H1 (cell line): Measurements from ENCODE around the gene TCFL5. TPM values are rescaled to one million over a fixed set of nuclear protein-coding genes. Genes with fewer than 3 reads are reported as not detected.
"Not testable (repeated sequence)": the region's sequence is repeated elsewhere in the genome, so short reads cannot be mapped to it uniquely, and the experiment has no call there.

Experiments used
- CTCF ChIA-PET: fragments of 300-600 bp; sonication (Branson Sonifier 250); formaldehyde crosslinking; loops from one replicate; lab custom pipeline; 2021; ENCODE audit not compliant: partially characterized antibody; lab: Charles Lee
- POLR2A ChIA-PET: fragments of 300-600 bp; sonication (Branson Sonifier 250); formaldehyde crosslinking; loops from one replicate; lab custom pipeline; 2021; ENCODE audit warnings: inconsistent platforms; ENCODE audit not compliant: partially characterized antibody; lab: Charles Lee
- DNase-seq, 2 experiments: peaks; one replicate each; pipeline versions ENCODE4 v3.0.0 to v3.0.0-alpha.2; 2010 to 2022; ENCODE audit warnings: low spot score in 2 of 2, low read depth in 1 of 2, mixed read lengths in 1 of 2
- FAIRE-seq: peaks from 2 replicates; lab custom pipeline; 2011; peaks lifted over from hg19 to GRCh38; lab: Jason Lieb, UNC
- H2AFZ ChIP-seq: 2 replicates; pipeline ENCODE4 v1.8.1; 2012; ENCODE audit warnings: low read length, inconsistent platforms
- H2AK5ac ChIP-seq: 2 replicates; pipeline ENCODE4 v1.6.1; 2013; ENCODE audit warnings: low read depth, low read length
- H2BK120ac ChIP-seq: replicated peaks from 2 replicates; pipeline ENCODE3; 2013; ENCODE audit warnings: low read depth, low read length, inconsistent platforms
- H2BK12ac ChIP-seq: 2 replicates; pipeline ENCODE4 v1.6.1; 2013; ENCODE audit warnings: low read depth, low read length
- H2BK15ac ChIP-seq: 2 replicates; pipeline ENCODE4 v1.6.1; 2013; ENCODE audit warnings: low read length
- H2BK20ac ChIP-seq: 2 replicates; pipeline ENCODE4 v1.6.1; 2013; ENCODE audit warnings: low read length
- H2BK5ac ChIP-seq: 2 replicates; pipeline ENCODE4 v1.6.1; 2013; ENCODE audit warnings: low read depth, low read length
- H3K14ac ChIP-seq: 2 replicates; pipeline ENCODE4 v1.6.1; 2013; ENCODE audit warnings: inconsistent platforms; ENCODE audit not compliant: insufficient read length
- H3K18ac ChIP-seq: 2 replicates; pipeline ENCODE4 v1.6.1; 2013; ENCODE audit warnings: low read length; ENCODE audit errors: extremely low read depth
- H3K23ac ChIP-seq: 2 replicates; pipeline ENCODE4 v1.6.1; 2013; ENCODE audit warnings: inconsistent platforms; ENCODE audit not compliant: insufficient read length
- H3K23me2 ChIP-seq: 2 replicates; pipeline ENCODE4 v1.6.1; 2013; ENCODE audit warnings: low read depth, low read length
- H3K27ac ChIP-seq: 2 replicates; pipeline ENCODE4 v1.6.1; 2011; ENCODE audit warnings: low read depth, low read length, inconsistent platforms
- H3K27me3 ChIP-seq, 4 experiments: replicated peaks in 1 of 4; 1 replicate in 1 of 4; 2 replicates in 3 of 4; pipeline versions ENCODE4 v1.6.1 to v1.8.1; 2011 to 2013; ENCODE audit warnings: low read length in 3 of 4, mild to moderate bottlenecking in 3 of 4, inconsistent platforms in 2 of 4, mixed read lengths in 2 of 4, moderate library complexity in 1 of 4; ENCODE audit not compliant: control insufficient read depth in 3 of 4, insufficient read depth in 3 of 4; ENCODE audit errors: extremely low read depth in 1 of 4
- H3K36me3 ChIP-seq, 4 experiments: 2 replicates each; pipeline versions ENCODE4 v1.6.1 to v1.8.1; 2011 to 2013; ENCODE audit warnings: mild to moderate bottlenecking in 4 of 4, low read length in 3 of 4, moderate library complexity in 2 of 4, control low read depth in 1 of 4, inconsistent platforms in 1 of 4; ENCODE audit not compliant: insufficient read depth in 4 of 4, control insufficient read depth in 2 of 4
- H3K4ac ChIP-seq: replicated peaks from 2 replicates; pipeline ENCODE3; 2013; ENCODE audit warnings: low read length, low read depth, mixed read lengths, inconsistent platforms; ENCODE audit not compliant: insufficient read length
- H3K4me1 ChIP-seq, 4 experiments: replicated peaks in 1 of 4; 1 replicate in 1 of 4; 2 replicates in 3 of 4; pipeline versions ENCODE4 v1.6.1 to v1.8.1; 2011 to 2013; ENCODE audit warnings: low read length in 3 of 4, inconsistent platforms in 2 of 4, mixed read lengths in 1 of 4; ENCODE audit not compliant: insufficient read depth in 4 of 4, control insufficient read depth in 3 of 4
- H3K4me2 ChIP-seq, 2 experiments: 2 replicates each; pipeline versions ENCODE4 v1.6.1 to v1.8.1; 2011 to 2013; ENCODE audit warnings: low read depth in 2 of 2, low read length in 2 of 2, control low read depth in 1 of 2, inconsistent platforms in 1 of 2, mild to moderate bottlenecking in 1 of 2; ENCODE audit not compliant: insufficient read depth in 1 of 2
- H3K4me3 ChIP-seq, 4 experiments: fragments of 200-600, 300-600 bp in 1 of 4; sonication (generic), shearing (Covaris generic), sonication (Bioruptor Twin) in 1 of 4; 2 replicates each; pipeline versions ENCODE4 v1.5.1 to v1.8.1; 2011 to 2016; ENCODE audit warnings: low read length in 4 of 4, low read depth in 3 of 4, control low read depth in 2 of 4, inconsistent platforms in 2 of 4, mild to moderate bottlenecking in 2 of 4, mixed read lengths in 1 of 4, moderate library complexity in 1 of 4; ENCODE audit not compliant: insufficient read depth in 2 of 4; ENCODE audit errors: extremely low read depth in 1 of 4
- H3K56ac ChIP-seq: replicated peaks from 2 replicates; pipeline ENCODE3; 2013; ENCODE audit warnings: low read depth, mild to moderate bottlenecking, mixed read lengths, low read length, inconsistent platforms; ENCODE audit not compliant: insufficient read length
- H3K79me1 ChIP-seq: 2 replicates; pipeline ENCODE4 v1.6.1; 2013; ENCODE audit warnings: low read depth, low read length, control low read depth
- H3K79me2 ChIP-seq, 2 experiments: 2 replicates each; pipeline versions ENCODE4 v1.6.1 to v1.8.1; 2012 to 2013; ENCODE audit warnings: low read length in 2 of 2, mild to moderate bottlenecking in 2 of 2, inconsistent platforms in 1 of 2; ENCODE audit not compliant: insufficient read depth in 2 of 2, control insufficient read depth in 1 of 2
- H3K9ac ChIP-seq, 4 experiments: replicated peaks in 1 of 4; 1 replicate in 1 of 4; 2 replicates in 3 of 4; pipeline versions ENCODE4 v1.6.1 to v1.8.1; 2011 to 2013; ENCODE audit warnings: low read depth in 3 of 4, low read length in 3 of 4, control low read depth in 2 of 4, mild to moderate bottlenecking in 2 of 4, moderate library complexity in 2 of 4, inconsistent platforms in 1 of 4; ENCODE audit errors: extremely low read depth in 1 of 4
- H3K9me3 ChIP-seq, 2 experiments: 2 replicates each; pipeline versions ENCODE4 v1.6.1 to v1.8.1; 2012 to 2013; ENCODE audit warnings: mild to moderate bottlenecking in 2 of 2, moderate library complexity in 2 of 2, control low read depth in 1 of 2, inconsistent platforms in 1 of 2, low read depth in 1 of 2, low read length in 1 of 2, mixed read lengths in 1 of 2; ENCODE audit not compliant: insufficient read depth in 2 of 2
- H4K20me1 ChIP-seq, 2 experiments: replicated peaks in 1 of 2; 2 replicates each; pipeline versions ENCODE3 to v1.8.1; 2011 to 2013; ENCODE audit warnings: inconsistent platforms in 2 of 2, low read length in 2 of 2, mild to moderate bottlenecking in 1 of 2; ENCODE audit not compliant: insufficient read depth in 2 of 2, control insufficient read depth in 1 of 2
- H4K5ac ChIP-seq: 2 replicates; pipeline ENCODE4 v1.6.1; 2013; ENCODE audit warnings: low read length, low read depth, mixed read lengths, inconsistent platforms; ENCODE audit not compliant: insufficient read length
- H4K8ac ChIP-seq: 2 replicates; pipeline ENCODE4 v1.8.0; 2013; ENCODE audit warnings: mild to moderate bottlenecking, moderate library complexity, low read length, inconsistent platforms; ENCODE audit not compliant: insufficient read depth; ENCODE audit errors: extremely low read depth
- H4K91ac ChIP-seq: replicated peaks from 2 replicates; pipeline ENCODE3; 2013; ENCODE audit warnings: low read length, mixed read lengths, inconsistent platforms; ENCODE audit not compliant: insufficient read length
- WGBS, 2 experiments: shearing (Covaris generic) in 1 of 2; methylation state at CpG; one replicate each; pipeline versions ENCODE4 v1.1.6 to v1.1.7; 2013 to 2015; ENCODE audit warnings: low lambda C conversion rate in 2 of 2, mixed read lengths in 2 of 2, inconsistent platforms in 1 of 2, low coverage in 1 of 2, missing lambda C conversion rate in 1 of 2; ENCODE audit not compliant: insufficient replicate concordance in 2 of 2, insufficient coverage in 1 of 2, insufficient read length in 1 of 2; ENCODE audit errors: extremely low coverage in 1 of 2, missing lambda C conversion rate in 1 of 2; 5-methylcytosine and 5-hydroxymethylcytosine counted together
- polyA plus RNA-seq, 7 experiments: library from polyadenylated mRNA; depleted of rRNA in 3 of 7; stranded (reverse) in 5 of 7; unstranded in 2 of 7; fragments of >200 nt in 5 of 7; fragments of 200-250 nt in 2 of 7; gene quantifications; 1 replicate in 5 of 7; 2 replicates in 1 of 7; 4 replicates in 1 of 7; pipeline versions ENCODE4 v1.2.1 to v1.2.3, GENCODE V29; 2011 to 2013; ENCODE audit warnings: missing spikeins in 2 of 7, mixed read lengths in 2 of 7
- total RNA-seq: library from RNA; stranded (reverse); fragmentation: NEBNext Ultra II Directional; extraction: Animal tissue kit (Norgen Biotek cat#: 25700); gene quantifications from 2 replicates; pipeline ENCODE4 v1.2.1, GENCODE V29; 2021

The TCFL5 gene
- total and polyA plus RNA-seq, 2 of the 8 experiments (the other 6 are each of a cell fraction or from before 2014, with no cell fraction given), result 6.2 to 15.0 TPM

GRCh38 chr20:62848917-62849316 lies 12.7 kb downstream of the TCFL5 start:
- not testable (repeated sequence) for H3K9me3 ChIP-seq, H3K27ac ChIP-seq, H2BK5ac ChIP-seq, H2BK12ac ChIP-seq, H3K18ac ChIP-seq, H2BK20ac ChIP-seq, H4K8ac ChIP-seq, H3K27me3 ChIP-seq, H4K20me1 ChIP-seq, H4K91ac ChIP-seq, H4K5ac ChIP-seq, FAIRE-seq, H3K23ac ChIP-seq, H3K4ac ChIP-seq, H3K14ac ChIP-seq, H2BK120ac ChIP-seq, H3K9ac ChIP-seq, H3K4me3 ChIP-seq, H3K79me1 ChIP-seq, H3K4me1 ChIP-seq, H3K4me2 ChIP-seq, H3K56ac ChIP-seq, H2AK5ac ChIP-seq, H3K23me2 ChIP-seq, DNase-seq, H2BK15ac ChIP-seq, H2AFZ ChIP-seq, H3K79me2 ChIP-seq
- WGBS, 2 experiments, result 95% methylated on average over 7 of the region's 7 CpGs; no CpG with 5 or more reads in 1 of the 2 experiments
- ChIA-PET POLR2A (interaction anchor here (1.1 to 1.5 kb wide), 3 partner anchors 13 to 89 kb away, joined by 3 read pairs; partner anchors contain the start of genes COL9A3, GID8 and TCFL5), CTCF (interaction anchor here (0.6 to 1.5 kb wide), 8 partner anchors 13 to 798 kb away, joined by 3 to 5 read pairs (median 3); partner anchors contain the start of gene TCFL5)
- peaks cover 0 to 21% (median 8%) of the 10 kb centered on the region in 4 experiments; a peak in 6 of 8 replicates for H3K36me3 ChIP-seq
